ENCODE results near the gene FDXR. TPM values are rescaled to one million over a fixed set of nuclear protein-coding genes. Genes with fewer than 3 reads are reported as not detected.

FDXR gene
- total and polyA plus RNA-seq, 2 donors (not counting 1 experiment from before 2014, with no cell fraction given) = 4.6 to 7.0 TPM

DNA sequence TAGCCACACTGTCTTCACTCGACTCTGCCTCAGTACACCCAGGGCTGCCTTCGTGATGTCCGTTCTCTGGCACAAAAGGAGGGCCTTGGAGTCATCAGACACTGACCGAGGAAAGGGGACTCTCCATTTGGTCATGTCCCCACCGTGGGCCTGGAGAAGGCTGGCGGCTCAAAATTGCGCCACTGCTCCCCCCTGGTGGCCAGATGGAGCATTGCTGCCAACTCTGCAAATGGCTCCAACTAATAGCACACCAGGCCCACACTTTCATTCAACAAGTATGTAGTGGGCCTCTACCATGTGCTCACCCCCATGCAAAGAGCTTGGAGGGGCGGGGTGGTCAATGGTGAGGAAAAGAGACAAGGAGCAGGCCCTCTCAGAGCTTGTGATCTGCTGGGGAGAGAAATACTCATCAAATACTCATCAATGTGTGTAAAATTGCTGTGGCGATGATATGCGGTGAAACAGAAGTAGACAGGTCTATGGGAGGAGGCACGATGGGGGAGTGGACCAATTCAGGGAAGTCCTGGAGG is 7.9 kb downstream of the FDXR start:
- intact Hi-C loops (cut with micrococcal nuclease) = loop anchor here (1.0 to 5.0 kb wide), 4 partner anchors 74 to 298 kb away; partner anchors contain the start of gene CD300H
- CTCF ChIA-PET = interaction anchor here (0.6 to 12.3 kb wide), 22 partner anchors 8 to 208 kb away, joined by 3 to 181 read pairs (median 5); partner anchors contain the start of genes FDXR and RAB37
- 34% methylated on average over 10 of the region's 11 CpGs for WGBS (ENCODE audit: insufficient coverage)
- H3K27me3 Mint-ChIP-seq = peaks cover 16% of the 10 kb centered on the region
- Histone ChIP-seq H3K27ac (ENCODE audit: low read length in 2 of 2) (no peak overlapping the region), H3K4me2 (replicated peaks; ENCODE audit: low read depth, low read length, poor library complexity, severe bottlenecking) (no peak overlapping the region), H3K9ac (ENCODE audit: low read length) (no peak overlapping the region), H2AFZ (ENCODE audit: insufficient read depth, low read depth, low read length, poor library complexity, severe bottlenecking) (no peak overlapping the region), H3K27me3 (replicated peaks in 1 of 4; ENCODE audit: control extremely low read depth in 1 of 4, control insufficient read depth in 3 of 4, insufficient read depth in 4 of 4, low read length in 3 of 4) (peaks cover 0 to 36% (median 11%) of the 10 kb centered on the region in 4 experiments), H3K79me2 (ENCODE audit: control insufficient read depth, insufficient read depth, low read length) (no peaks in the 10 kb centered on the region), H4K20me1 (ENCODE audit: control insufficient read depth, insufficient read depth, low read length, poor library complexity, severe bottlenecking) (peaks cover 8% of the 10 kb centered on the region), H3K9me3 (ENCODE audit: control extremely low read depth in 1 of 3, control insufficient read depth in 2 of 3, insufficient read depth in 1 of 3, low read length in 2 of 3) (peaks cover 0 to 13% (median 0%) of the 10 kb centered on the region in 3 donors), H3K36me3 (replicated peaks in 1 of 2; ENCODE audit: control extremely low read depth in 1 of 2, control insufficient read depth in 1 of 2, extremely low read depth in 1 of 2, insufficient read depth in 2 of 2, low read length in 1 of 2) (no peaks in the 10 kb centered on the region), H3K4me1 (ENCODE audit: control insufficient read depth in 2 of 2, insufficient read depth in 2 of 2, low read length in 2 of 2) (peaks cover 25 to 26% of the 10 kb centered on the region in 2 donors), H3K4me3 (ENCODE audit: control extremely low read depth in 1 of 5, extremely low read depth in 1 of 5, insufficient read depth in 1 of 5, low read depth in 2 of 5, low read length in 4 of 5) (no peak overlapping the region)
- no peak for TF ChIP-seq EZH2 (IDR thresholded peaks at IDR 0.05; ENCODE audit: borderline replicate concordance, insufficient read depth, low read depth, low read length, poor library complexity, severe bottlenecking)
- TF ChIP-seq, protein P1, sequence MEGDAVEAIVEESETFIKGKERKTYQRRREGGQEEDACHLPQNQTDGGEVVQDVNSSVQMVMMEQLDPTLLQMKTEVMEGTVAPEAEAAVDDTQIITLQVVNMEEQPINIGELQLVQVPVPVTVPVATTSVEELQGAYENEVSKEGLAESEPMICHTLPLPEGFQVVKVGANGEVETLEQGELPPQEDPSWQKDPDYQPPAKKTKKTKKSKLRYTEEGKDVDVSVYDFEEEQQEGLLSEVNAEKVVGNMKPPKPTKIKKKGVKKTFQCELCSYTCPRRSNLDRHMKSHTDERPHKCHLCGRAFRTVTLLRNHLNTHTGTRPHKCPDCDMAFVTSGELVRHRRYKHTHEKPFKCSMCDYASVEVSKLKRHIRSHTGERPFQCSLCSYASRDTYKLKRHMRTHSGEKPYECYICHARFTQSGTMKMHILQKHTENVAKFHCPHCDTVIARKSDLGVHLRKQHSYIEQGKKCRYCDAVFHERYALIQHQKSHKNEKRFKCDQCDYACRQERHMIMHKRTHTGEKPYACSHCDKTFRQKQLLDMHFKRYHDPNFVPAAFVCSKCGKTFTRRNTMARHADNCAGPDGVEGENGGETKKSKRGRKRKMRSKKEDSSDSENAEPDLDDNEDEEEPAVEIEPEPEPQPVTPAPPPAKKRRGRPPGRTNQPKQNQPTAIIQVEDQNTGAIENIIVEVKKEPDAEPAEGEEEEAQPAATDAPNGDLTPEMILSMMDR (IDR thresholded peaks at IDR 0.05) = peak; percentile 94
- no peak overlapping the region for H3K4me3 Mint-ChIP-seq
- H3K9me3 Mint-ChIP-seq (ENCODE audit: insufficient read depth) = no peaks in the 10 kb centered on the region
- no peak overlapping the region for H3K27ac Mint-ChIP-seq
- DNase-seq (peak; percentile 81), ATAC-seq (ENCODE audit: low read depth) (peak; percentile 78)
- peaks cover 18% of the 10 kb centered on the region for H3K4me1 Mint-ChIP-seq
- POLR2A ChIA-PET = interaction anchor here (0.8 kb wide), 1 partner anchor 206 kb away, joined by 3 read pairs; no protein-coding TSS in a partner anchor

DNA sequence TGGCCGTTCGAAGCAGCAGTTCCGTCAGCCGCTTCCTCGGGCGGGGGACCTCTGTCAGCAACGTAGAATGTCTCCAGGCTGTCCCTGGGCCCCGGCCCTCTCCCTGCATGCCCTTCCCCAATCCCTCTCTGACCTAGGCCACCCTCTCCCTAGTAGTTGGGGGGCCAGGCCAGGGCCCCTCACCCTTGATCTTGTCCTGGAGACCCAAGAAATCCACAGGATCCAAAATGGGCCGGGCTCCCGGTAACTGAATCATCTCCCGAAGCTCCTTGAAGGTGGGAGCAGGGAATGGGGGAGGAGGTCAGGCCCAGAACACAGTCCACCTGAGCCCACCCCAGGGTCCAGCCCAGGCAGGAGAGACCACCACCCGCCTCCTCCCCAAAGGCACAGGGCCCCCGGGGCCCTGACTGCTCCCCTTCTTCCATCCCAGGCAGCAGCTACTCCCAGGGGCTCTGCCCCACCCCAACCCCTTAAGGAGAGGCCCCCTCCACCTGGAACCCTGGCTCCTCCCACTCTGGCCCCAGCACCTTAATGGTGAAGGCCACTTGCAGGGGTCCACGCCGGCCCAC is 8.4 kb downstream of the FDXR start:
- Histone ChIP-seq H3K79me2 (ENCODE audit: control insufficient read depth, insufficient read depth, low read length) (no peaks in the 10 kb centered on the region), H3K36me3 (replicated peaks in 1 of 2; ENCODE audit: control extremely low read depth in 1 of 2, control insufficient read depth in 1 of 2, extremely low read depth in 1 of 2, insufficient read depth in 2 of 2, low read length in 1 of 2) (no peaks in the 10 kb centered on the region), H3K4me3 (ENCODE audit: control extremely low read depth in 1 of 5, extremely low read depth in 1 of 5, insufficient read depth in 1 of 5, low read depth in 2 of 5, low read length in 4 of 5) (no peak overlapping the region), H3K4me2 (replicated peaks; ENCODE audit: low read depth, low read length, poor library complexity, severe bottlenecking) (no peak overlapping the region), H3K9ac (ENCODE audit: low read length) (no peak overlapping the region), H2AFZ (ENCODE audit: insufficient read depth, low read depth, low read length, poor library complexity, severe bottlenecking) (no peak overlapping the region), H3K27me3 (replicated peaks in 1 of 4; ENCODE audit: control extremely low read depth in 1 of 4, control insufficient read depth in 3 of 4, insufficient read depth in 4 of 4, low read length in 3 of 4) (peaks cover 0 to 41% (median 13%) of the 10 kb centered on the region in 4 experiments), H4K20me1 (ENCODE audit: control insufficient read depth, insufficient read depth, low read length, poor library complexity, severe bottlenecking) (peaks cover 9% of the 10 kb centered on the region), H3K4me1 (ENCODE audit: control insufficient read depth in 2 of 2, insufficient read depth in 2 of 2, low read length in 2 of 2) (peaks cover 29 to 30% of the 10 kb centered on the region in 2 donors), H3K27ac (ENCODE audit: low read length in 2 of 2) (no peak overlapping the region), H3K9me3 (ENCODE audit: control extremely low read depth in 1 of 3, control insufficient read depth in 2 of 3, insufficient read depth in 1 of 3, low read length in 2 of 3) (peaks cover 0 to 15% (median 0%) of the 10 kb centered on the region in 3 donors)
- POLR2A ChIA-PET = no interaction called here
- no peak overlapping the region for H3K27ac Mint-ChIP-seq
- DNase-seq = no peak
- no peak for TF ChIP-seq EZH2 (IDR thresholded peaks at IDR 0.05; ENCODE audit: borderline replicate concordance, insufficient read depth, low read depth, low read length, poor library complexity, severe bottlenecking)
- TF ChIP-seq, protein P1 (IDR thresholded peaks at IDR 0.05) = no peak
- 94% methylated on average over 13 of the region's 15 CpGs for WGBS (ENCODE audit: insufficient coverage)
- H3K9me3 Mint-ChIP-seq (ENCODE audit: insufficient read depth) = no peaks in the 10 kb centered on the region
- H3K27me3 Mint-ChIP-seq = peaks cover 16% of the 10 kb centered on the region
- no peak for ATAC-seq (ENCODE audit: low read depth)
- intact Hi-C loops (cut with micrococcal nuclease) = loop anchor here (5.0 kb wide), 1 partner anchor 297 kb away; the partner anchor contains the start of gene CD300H
- H3K4me1 Mint-ChIP-seq = peaks cover 20% of the 10 kb centered on the region
- H3K4me3 Mint-ChIP-seq = no peak overlapping the region
- CTCF ChIA-PET = interaction anchor here (0.6 to 12.3 kb wide), 13 partner anchors 9 to 207 kb away, joined by 3 to 181 read pairs (median 8); partner anchors contain the start of genes FDXR and RAB37
